GM23248 (cell line): ENCODE data around the gene TRPM1.

Experiments
- EZH2 ChIP-seq: fragments of 200-600 bp; sonication (generic); IDR thresholded peaks from 2 replicates; pipeline ENCODE4 v1.6.1; 2018; ENCODE audit warnings: antibody characterized with exemption, mild to moderate bottlenecking; ENCODE audit not compliant: insufficient read depth, poor library complexity, severe bottlenecking
- EZH2phosphoT487 ChIP-seq: fragments of 200-600 bp; sonication (generic); IDR thresholded peaks from 2 replicates; pipeline ENCODE4 v1.6.1; 2018; ENCODE audit warnings: antibody characterized with exemption, moderate library complexity, mild to moderate bottlenecking, low read depth; ENCODE audit not compliant: insufficient read depth

DNA sequence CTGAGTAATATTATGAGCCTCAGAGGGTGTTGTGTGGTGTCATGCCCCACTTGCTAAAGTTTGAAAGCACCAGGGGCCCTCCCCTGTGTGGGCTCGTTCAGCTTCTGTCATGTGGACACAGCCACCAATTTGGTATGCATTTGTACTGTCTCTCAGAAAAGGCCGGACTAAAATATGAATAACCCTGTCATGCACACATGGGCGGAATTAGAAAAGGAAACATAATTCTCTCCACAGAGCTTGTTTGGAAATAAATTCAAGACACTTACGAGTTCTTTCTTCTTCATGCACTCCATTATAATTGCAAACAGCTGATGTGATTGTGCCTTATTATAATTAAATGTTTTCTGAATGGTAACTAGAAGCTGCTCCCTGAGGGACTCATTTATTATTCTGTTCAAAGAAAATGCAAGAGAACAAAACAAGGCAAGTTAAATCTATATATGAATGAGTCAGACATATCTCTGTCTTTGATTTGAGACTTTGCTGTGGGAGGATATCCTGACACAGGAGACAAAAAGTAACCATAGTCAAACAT lies 39.1 kb downstream of the TRPM1 start:
- TF ChIP-seq EZH2 (no peak), EZH2phosphoT487 (no peak)
